ENCODE data around the gene DZIP1.

The DZIP1 gene

GRCh38 chr13:95560387-95560786, 84.1 kb downstream of the DZIP1 start:
- FAIRE-seq (no peak), DNase-seq (ENCODE audit: insufficient read length, low spot score) (no peak)
- TF ChIP-seq CTCF (IDR thresholded peaks at IDR 0.05; ENCODE audit: insufficient read depth, missing control alignments): no peak

GRCh38 chr13:95559100-95559499, 85.4 kb downstream of the DZIP1 start:
- TF ChIP-seq CTCF (IDR thresholded peaks at IDR 0.05; ENCODE audit: insufficient read depth, missing control alignments): no peak
- no peak for FAIRE-seq
- no peak for DNase-seq (ENCODE audit: insufficient read length, low spot score)

GRCh38 chr13:95557013-95557412, 87.5 kb downstream of the DZIP1 start:
- no peak for DNase-seq (ENCODE audit: insufficient read length, low spot score)
- no peak for TF ChIP-seq CTCF (IDR thresholded peaks at IDR 0.05; ENCODE audit: insufficient read depth, missing control alignments)
- FAIRE-seq: no peak

GRCh38 chr13:95553581-95554385, 90.7 kb downstream of the DZIP1 start:
- DNase-seq (ENCODE audit: insufficient read length, low spot score): no peak
- TF ChIP-seq CTCF (IDR thresholded peaks at IDR 0.05; ENCODE audit: insufficient read depth, missing control alignments): no peak
- FAIRE-seq: no peak

GRCh38 chr13:95552539-95553441, 91.7 kb downstream of the DZIP1 start, which contains the start of gene CLDN10:
CLDN10 (plus strand) TSS chr13:95552720; CDS start chr13:95552754, 34 bp downstream.
- no peak for TF ChIP-seq CTCF (IDR thresholded peaks at IDR 0.05; ENCODE audit: insufficient read depth, missing control alignments)
- no peak for FAIRE-seq
- no peak for DNase-seq (ENCODE audit: insufficient read length, low spot score)

- FAIRE-seq: no peak
- TF ChIP-seq CTCF (IDR thresholded peaks at IDR 0.05; ENCODE audit: insufficient read depth, missing control alignments): no peak
- DNase-seq (ENCODE audit: insufficient read length, low spot score): no peak
Measured at GRCh38 chr13:95552208-95552538, 92.3 kb downstream of the DZIP1 start.
